ENCODE results near the gene MPST.

GRCh38 chr22:36977401-36977861 is 42.1 kb upstream of the MPST start:
- TF ChIP-seq, protein P1, sequence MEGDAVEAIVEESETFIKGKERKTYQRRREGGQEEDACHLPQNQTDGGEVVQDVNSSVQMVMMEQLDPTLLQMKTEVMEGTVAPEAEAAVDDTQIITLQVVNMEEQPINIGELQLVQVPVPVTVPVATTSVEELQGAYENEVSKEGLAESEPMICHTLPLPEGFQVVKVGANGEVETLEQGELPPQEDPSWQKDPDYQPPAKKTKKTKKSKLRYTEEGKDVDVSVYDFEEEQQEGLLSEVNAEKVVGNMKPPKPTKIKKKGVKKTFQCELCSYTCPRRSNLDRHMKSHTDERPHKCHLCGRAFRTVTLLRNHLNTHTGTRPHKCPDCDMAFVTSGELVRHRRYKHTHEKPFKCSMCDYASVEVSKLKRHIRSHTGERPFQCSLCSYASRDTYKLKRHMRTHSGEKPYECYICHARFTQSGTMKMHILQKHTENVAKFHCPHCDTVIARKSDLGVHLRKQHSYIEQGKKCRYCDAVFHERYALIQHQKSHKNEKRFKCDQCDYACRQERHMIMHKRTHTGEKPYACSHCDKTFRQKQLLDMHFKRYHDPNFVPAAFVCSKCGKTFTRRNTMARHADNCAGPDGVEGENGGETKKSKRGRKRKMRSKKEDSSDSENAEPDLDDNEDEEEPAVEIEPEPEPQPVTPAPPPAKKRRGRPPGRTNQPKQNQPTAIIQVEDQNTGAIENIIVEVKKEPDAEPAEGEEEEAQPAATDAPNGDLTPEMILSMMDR (IDR thresholded peaks at IDR 0.05 in 4 of 5, conservative IDR thresholded peaks at IDR 0.05 in 1 of 5): no peak
- no peak for TF ChIP-seq POLR2A (IDR thresholded peaks at IDR 0.05)
